Measurements from ENCODE around the gene SNRNP35.
"Not testable (repeated sequence)": the region's sequence is repeated elsewhere in the genome, so short reads cannot be mapped to it uniquely, and the experiment has no call there.

The SNRNP35 gene

GRCh38 chr12:123449856-123450255 lies 8.1 kb upstream of the SNRNP35 start:
- DNase-seq, result no peak

DNA sequence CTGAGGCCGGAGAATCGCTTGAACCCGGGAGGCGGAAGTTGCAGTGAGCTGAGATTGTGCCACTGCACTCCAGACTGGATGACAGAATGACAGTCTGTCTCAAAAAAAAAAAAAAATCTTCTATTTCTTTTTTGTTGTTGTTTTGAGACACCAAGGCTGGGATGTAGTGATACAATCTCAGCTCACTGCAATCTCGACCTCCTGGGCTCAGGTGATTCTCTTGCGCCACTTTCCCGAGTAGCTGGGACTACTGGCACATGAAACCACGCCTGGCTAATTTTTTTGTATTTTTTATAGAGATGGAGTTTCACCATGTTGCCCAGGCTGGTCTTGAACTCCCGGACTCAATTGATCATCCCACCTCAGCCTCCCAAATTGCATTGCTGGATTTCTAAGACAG lies 7.3 kb upstream of the SNRNP35 start:
- DNase-seq, result no peak

GRCh38 chr12:123452276-123452550 lies 5.7 kb upstream of the SNRNP35 start:
- DNase-seq, result not testable (repeated sequence)

DNA sequence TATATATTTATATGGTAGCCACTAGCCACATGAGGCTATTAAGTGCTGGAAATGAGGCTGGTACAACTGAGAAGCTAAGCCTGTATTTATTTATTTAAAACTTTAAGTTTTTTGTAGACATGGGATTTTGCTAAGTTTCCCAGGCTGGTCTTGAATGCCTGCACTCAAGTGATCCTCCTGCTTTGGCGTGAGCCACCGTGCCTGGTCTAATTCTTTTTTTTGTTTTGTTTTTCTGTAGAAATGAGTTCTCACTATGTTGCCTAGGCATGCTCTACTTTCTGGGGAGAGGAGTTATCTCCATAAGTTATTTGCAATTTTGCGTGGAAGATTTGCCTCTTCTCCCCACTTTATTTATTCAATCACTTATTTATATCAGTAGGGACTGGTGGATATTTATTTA lies 4.8 kb upstream of the SNRNP35 start:
- no peak for DNase-seq

DNA sequence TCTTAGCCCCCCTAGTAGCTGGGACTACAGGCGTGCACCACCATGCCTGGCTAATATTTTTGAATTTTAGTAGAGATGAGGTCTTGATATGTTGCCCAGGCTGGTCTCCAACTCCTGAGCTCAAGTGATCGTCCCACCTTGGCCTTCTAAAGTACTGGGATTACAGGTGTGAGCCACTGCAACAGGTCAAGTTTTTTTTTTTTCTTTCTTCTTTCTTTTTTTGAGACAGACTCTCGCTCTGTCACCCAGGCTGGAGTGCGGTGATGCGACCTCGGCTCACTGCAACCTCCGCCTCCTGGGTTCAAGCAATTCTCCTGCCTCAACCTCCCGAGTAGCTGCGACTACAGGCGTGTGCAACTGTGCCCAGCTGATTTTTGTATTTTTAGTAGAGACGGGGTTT lies 5.2 kb downstream of the SNRNP35 start:
- not testable (repeated sequence) for DNase-seq

DNA sequence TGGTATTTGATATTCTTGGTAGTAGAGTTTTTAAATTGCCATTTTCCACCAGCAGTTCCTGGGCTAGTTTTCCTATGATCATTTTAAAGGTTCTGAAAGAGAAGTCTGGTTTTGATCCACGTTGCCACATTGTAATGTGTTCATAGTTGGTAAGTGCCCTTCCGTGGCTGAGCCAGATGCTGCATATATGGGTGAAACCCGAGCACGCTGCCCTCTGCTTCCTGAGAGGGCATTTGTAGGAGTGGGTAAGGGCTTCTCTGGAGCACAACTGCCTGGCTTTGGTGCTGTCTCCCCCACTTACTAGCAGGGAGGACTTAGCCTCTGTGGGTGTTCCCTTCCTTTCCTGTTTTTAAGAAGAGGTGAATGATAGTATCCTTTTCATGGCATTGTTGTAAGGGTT lies 7.1 kb downstream of the SNRNP35 start:
- DNase-seq, result no peak

GRCh38 chr12:123468786-123469185 lies 10.8 kb downstream of the SNRNP35 start:
- DNase-seq, result no peak

DNA sequence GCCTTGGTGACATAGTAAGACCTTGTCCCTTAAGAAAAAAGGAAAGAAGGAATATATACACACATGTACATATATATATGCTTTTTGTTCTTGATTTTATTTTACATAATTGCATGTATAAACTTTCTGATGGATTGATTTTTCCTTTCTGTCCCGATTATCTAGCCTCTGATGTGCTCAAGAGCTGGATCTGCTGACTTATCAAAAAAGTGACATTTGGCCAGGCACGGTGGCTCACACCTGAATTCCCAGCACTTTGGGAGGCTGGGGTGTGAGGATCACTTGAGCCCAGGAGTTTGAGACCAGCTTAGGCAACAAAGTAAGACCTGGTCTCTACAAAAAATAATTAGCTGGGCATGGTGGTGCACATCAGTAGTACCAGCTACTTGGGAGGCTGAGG lies 12.0 kb downstream of the SNRNP35 start:
- no peak for DNase-seq

- no peak for DNase-seq
Measured at GRCh38 chr12:123471374-123472068, 13.6 kb downstream of the SNRNP35 start.

DNA sequence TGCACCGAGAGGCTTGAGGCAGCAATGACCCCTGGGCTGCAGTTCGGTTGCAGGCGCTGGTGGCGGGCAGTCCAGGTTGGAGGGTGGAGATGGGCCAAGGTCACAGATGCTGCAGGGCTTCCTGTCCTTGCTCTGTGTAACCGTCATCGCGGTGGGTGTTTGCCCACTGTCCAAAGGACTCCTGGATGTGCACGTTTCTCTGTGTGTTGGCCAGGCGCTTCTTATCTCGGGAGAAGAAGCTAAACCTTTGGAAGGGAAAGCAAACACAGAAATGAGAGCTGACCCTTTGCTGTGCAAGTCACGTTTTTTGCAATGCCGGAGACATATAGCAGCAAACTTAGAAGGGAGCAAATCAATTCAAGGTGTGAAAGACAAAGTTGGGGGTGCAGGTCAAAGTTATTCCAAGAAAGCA lies 14.5 kb downstream of the SNRNP35 start:
- DNase-seq, result no peak

GRCh38 chr12:123474485-123475245 lies 16.7 kb downstream of the SNRNP35 start:
- no peak for DNase-seq

- DNase-seq, result no peak
Measured at GRCh38 chr12:123475246-123475703, 17.3 kb downstream of the SNRNP35 start.

GRCh38 chr12:123478069-123478468 lies 20.1 kb downstream of the SNRNP35 start:
- no peak for DNase-seq

DNA sequence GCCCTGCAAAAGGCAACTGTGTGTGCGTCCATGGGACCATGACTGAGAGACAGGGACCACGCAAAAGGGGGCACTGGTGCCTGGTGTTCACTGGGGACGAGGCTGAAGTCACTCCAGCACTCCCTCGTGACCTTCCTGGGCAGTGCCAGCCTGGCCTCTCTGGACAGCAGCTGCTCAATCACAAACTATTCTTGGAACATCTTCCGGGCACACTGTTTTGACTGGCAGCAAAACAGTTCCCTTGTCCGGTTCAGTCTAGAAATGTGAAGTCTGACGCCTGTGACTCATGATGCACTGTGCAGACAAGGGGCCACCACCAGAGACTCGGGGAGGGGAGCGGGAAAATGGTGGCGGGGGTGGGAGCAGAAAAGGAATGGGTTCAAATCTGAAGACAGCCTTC lies 20.8 kb downstream of the SNRNP35 start:
- DNase-seq, result no peak

GRCh38 chr12:123479442-123480180 lies 21.7 kb downstream of the SNRNP35 start:
- no peak for DNase-seq

DNA sequence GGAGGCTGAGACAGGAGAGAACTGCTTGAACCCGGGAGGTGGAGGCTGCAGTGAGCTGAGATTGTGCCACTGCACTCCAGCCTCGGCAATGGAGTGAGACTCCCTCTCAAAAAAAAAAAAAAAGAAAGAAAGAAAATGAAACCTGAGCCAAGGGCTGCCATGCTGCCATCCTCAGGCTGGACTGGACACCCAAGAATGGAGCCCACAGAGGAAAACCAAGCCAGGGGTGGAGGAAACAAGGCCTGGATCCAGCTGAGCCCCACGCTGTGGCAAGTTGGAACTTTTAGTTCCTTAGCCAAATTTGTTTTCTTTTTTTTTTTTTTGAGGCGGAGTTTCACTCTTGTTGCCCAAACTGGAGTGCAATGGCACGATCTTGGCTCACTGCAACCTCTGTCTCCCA lies 23.3 kb downstream of the SNRNP35 start:
- DNase-seq, result not testable (repeated sequence)

DNA sequence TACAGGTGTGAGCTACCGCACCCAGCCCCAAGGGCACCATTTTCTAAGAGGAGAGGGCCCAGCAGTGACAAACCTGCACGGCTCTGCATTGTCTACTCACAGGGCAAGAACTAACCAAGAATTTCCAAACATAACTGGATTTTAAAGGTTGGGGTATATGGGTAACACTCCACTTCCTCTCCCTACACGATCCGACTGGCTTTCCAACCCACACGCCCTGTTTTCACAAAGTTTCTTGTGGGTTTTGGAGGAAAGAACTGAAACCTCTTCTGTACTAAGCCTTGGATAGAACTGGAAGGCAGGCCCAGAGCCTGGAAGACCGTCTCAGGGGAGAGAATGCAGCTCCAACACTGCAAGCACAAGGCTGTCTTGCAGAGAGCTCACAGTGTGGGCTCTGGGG lies 24.9 kb downstream of the SNRNP35 start:
- no peak for DNase-seq

DNA sequence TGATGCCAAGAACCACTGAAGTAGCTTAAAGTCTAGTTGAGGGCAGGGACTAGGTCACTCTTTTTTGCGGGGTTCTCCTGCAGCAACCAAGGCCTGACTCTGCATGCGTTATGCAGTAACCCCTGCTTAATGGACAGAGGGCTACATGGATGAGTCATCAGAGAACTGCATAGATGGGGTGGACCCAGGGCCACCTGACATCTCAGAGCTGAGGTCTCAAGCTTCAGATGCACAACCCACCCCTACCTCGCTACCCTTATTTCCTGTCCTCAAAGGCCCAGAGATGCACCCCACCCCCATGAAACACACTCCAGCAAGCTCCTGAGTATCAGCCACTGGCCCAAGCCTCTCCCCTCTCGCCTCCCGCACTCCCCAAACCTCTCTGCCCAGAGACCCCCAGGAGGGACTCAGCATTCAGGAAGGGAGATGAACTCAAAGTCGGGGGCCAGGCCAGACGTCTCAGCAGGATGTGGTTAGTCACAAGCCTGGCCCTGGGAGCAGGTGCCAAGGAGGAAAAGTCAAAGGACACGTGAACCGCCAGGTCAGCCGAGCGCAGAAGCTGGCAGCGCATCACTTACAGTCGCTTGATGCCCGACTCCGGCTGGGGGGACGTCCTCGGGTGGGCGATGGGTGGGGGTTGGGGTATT lies 25.8 kb downstream of the SNRNP35 start:
- no peak for DNase-seq

DNA sequence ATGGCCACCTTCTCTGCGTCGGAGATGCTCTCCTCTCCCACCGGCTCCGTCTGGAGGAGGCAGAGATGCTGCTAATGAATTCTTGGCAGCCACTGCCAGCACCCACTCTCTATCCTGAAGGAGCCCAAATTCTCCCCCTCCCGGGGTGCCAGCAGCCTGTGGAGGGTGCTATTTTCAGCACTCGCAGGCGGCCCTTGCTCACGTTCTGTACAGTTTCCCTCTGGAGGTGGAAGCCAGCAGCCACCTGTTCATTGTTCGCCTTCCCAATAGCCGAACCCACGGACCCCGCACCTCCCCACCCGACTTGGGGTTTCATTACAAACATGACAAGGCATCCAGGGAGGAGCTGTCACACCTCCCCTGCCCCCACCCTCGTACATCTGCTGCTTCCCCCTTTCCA lies 27.8 kb downstream of the SNRNP35 start:
- no peak for DNase-seq

DNA sequence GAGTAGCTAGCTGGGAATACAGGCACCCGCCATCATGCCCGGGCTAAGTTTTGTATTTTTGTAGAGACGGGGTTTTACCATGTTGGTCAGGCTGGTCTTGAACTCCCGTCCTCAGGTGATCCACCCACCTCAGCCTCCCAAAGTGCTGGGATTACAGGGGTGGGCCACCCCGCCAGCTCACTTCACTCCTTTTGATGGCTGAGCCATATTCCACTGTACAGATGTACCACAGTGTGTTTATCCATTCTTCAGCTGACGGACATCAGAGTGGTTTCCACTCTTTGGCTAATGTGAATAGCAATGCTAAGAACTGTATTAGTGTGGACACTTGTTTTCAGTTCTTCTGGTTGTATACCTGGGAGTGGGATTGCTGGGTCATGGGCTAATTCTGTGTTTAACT lies 29.5 kb downstream of the SNRNP35 start:
- DNase-seq, result no peak

GRCh38 chr12:123488539-123489230 lies 30.7 kb downstream of the SNRNP35 start:
- DNase-seq, result no peak

DNA sequence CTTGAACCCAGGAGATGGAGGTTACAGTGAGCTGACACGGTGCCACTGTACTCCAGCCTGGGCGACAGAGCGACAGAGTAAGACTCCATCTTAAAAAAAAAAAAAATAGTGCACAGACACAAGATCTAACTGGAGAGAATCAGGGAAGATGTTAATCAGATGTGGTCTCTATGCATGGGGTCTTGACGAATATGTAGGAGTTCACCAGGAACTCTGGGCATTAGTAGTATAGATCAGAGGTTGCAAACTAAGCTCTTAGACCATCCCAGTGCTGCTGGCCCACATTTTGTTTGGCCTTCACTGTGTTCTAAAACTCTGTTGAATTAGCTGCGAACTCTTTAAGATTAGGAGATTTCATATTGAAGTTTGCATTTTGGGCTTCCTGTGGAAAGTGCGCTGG lies 31.6 kb downstream of the SNRNP35 start:
- DNase-seq, result no peak

DNA sequence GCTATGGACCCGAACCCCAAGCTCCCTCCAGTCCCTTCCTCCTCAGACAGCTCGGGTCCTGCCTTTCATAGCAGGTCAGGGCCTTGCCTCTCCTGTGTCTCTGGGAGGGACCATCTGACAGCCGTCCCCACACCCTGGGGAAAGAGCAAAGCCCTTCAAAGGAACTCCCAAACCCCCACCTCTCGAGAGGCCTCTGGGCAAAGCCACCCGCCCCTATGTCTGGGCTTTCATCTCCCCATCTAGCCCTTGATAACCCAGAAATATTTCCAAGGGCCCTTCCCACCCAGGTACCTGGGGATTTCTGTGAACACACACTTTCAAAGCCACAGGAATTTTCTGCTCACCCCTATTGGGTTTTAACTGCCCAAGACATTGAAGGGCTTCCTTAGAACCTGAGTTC lies 32.1 kb downstream of the SNRNP35 start:
- no peak for DNase-seq
